Measurements from ENCODE around the gene SRP68.

Gene SRP68

GRCh38 chr17:76005263-76006149 lies 66.8 kb downstream of the SRP68 start:
- Mint-ChIP-seq H3K9me3 (no peaks in the 10 kb centered on the region), H3K27ac (no peak overlapping the region), H3K27me3 (peaks cover 7% of the 10 kb centered on the region), H3K4me1 (peaks cover 2% of the 10 kb centered on the region), H3K4me3 (no peak overlapping the region), H3K36me3 (no peaks in the 10 kb centered on the region)
- CTCF ChIA-PET = interaction anchor here (0.8 to 8.5 kb wide), 24 partner anchors 8 to 296 kb away, joined by 3 to 87 read pairs (median 4); partner anchors contain the start of genes ACOX1, MRPL38, TEN1 and TRIM47
- peak; percentile 91 for DNase-seq

- H3K4me1 Mint-ChIP-seq = peaks cover 2% of the 10 kb centered on the region
- DNase-seq = no peak
- no peak overlapping the region for H3K4me3 Mint-ChIP-seq
- no peaks in the 10 kb centered on the region for H3K36me3 Mint-ChIP-seq
- no peaks in the 10 kb centered on the region for H3K9me3 Mint-ChIP-seq
- H3K27me3 Mint-ChIP-seq = peaks cover under 1% of the 10 kb centered on the region
- CTCF ChIA-PET = interaction anchor here (0.7 to 8.5 kb wide), 23 partner anchors 7 to 296 kb away, joined by 3 to 87 read pairs (median 4); partner anchors contain the start of genes ACOX1, MRPL38, TEN1 and TRIM47
- no peak overlapping the region for H3K27ac Mint-ChIP-seq
Measured at GRCh38 chr17:76004750-76005262, 67.5 kb downstream of the SRP68 start.

GRCh38 chr17:76003915-76004314 lies 68.4 kb downstream of the SRP68 start:
- H3K36me3 Mint-ChIP-seq = no peaks in the 10 kb centered on the region
- no peak overlapping the region for H3K27ac Mint-ChIP-seq
- no peaks in the 10 kb centered on the region for H3K27me3 Mint-ChIP-seq
- H3K4me3 Mint-ChIP-seq = no peak overlapping the region
- H3K9me3 Mint-ChIP-seq = no peaks in the 10 kb centered on the region
- no peak for DNase-seq
- peaks cover 2% of the 10 kb centered on the region for H3K4me1 Mint-ChIP-seq
- CTCF ChIA-PET = interaction anchor here (1.1 to 8.5 kb wide), 7 partner anchors 10 to 174 kb away, joined by 3 to 87 read pairs (median 4); partner anchors contain the start of gene MRPL38

GRCh38 chr17:76002100-76002499 lies 70.2 kb downstream of the SRP68 start:
- no peak for DNase-seq
- Mint-ChIP-seq H3K4me1 (peaks cover 9% of the 10 kb centered on the region), H3K36me3 (no peaks in the 10 kb centered on the region)

GRCh38 chr17:76000755-76001521 lies 71.4 kb downstream of the SRP68 start, which contains the start of gene CDK3:
TSS of gene CDK3 (plus strand) at chr17:76000855. CDS start at chr17:76001426, 571 bp downstream.
- H3K4me1 Mint-ChIP-seq = peaks cover 16% of the 10 kb centered on the region
- DNase-seq = no peak
- H3K27ac Mint-ChIP-seq = no peak within 1 kb of the TSS
- H3K36me3 Mint-ChIP-seq = no peaks in the 10 kb centered on the region
- CTCF ChIA-PET = interaction anchor here (0.7 to 8.5 kb wide), 15 partner anchors 9 to 298 kb away, joined by 3 to 87 read pairs (median 4); partner anchors contain the start of gene MRPL38
- no peaks in the 10 kb centered on the region for H3K9me3 Mint-ChIP-seq
- no peak within 1 kb of the TSS for H3K4me3 Mint-ChIP-seq
- H3K27me3 Mint-ChIP-seq = no peaks in the 10 kb centered on the region

More at GRCh38 chr17:76002100-76002499, 70.2 kb downstream of the SRP68 start:
- Mint-ChIP-seq H3K27me3 (no peaks in the 10 kb centered on the region), H3K27ac (no peak overlapping the region), H3K4me3 (no peak overlapping the region), H3K9me3 (no peaks in the 10 kb centered on the region)
- CTCF ChIA-PET = interaction anchor here (0.7 to 8.5 kb wide), 8 partner anchors 8 to 402 kb away, joined by 3 to 87 read pairs (median 5); partner anchors contain the start of gene MRPL38

GRCh38 chr17:76000016-76000754 lies 72.1 kb downstream of the SRP68 start:
- H3K9me3 Mint-ChIP-seq = no peaks in the 10 kb centered on the region
- no peak overlapping the region for H3K4me3 Mint-ChIP-seq
- CTCF ChIA-PET = interaction anchor here (0.7 to 8.1 kb wide), 15 partner anchors 9 to 298 kb away, joined by 3 to 47 read pairs (median 3); partner anchors contain the start of genes EXOC7 and MRPL38
- H3K4me1 Mint-ChIP-seq = peaks cover 15% of the 10 kb centered on the region
- no peaks in the 10 kb centered on the region for H3K27me3 Mint-ChIP-seq
- no peaks in the 10 kb centered on the region for H3K36me3 Mint-ChIP-seq
- peak; percentile 78 for DNase-seq
- no peak overlapping the region for H3K27ac Mint-ChIP-seq

GRCh38 chr17:75998327-75998795 lies 74.0 kb downstream of the SRP68 start:
- no peaks in the 10 kb centered on the region for H3K27me3 Mint-ChIP-seq
- CTCF ChIA-PET = interaction anchor here (1.1 to 8.1 kb wide), 4 partner anchors 9 to 93 kb away, joined by 3 to 47 read pairs (median 34); partner anchors contain the start of gene MRPL38
- no peak overlapping the region for H3K27ac Mint-ChIP-seq

GRCh38 chr17:75996665-75997590 lies 75.4 kb downstream of the SRP68 start:
- H3K27me3 Mint-ChIP-seq = no peaks in the 10 kb centered on the region
- H3K4me1 Mint-ChIP-seq = peaks cover 14% of the 10 kb centered on the region
- CTCF ChIA-PET = interaction anchor here (1.1 to 6.5 kb wide), 4 partner anchors 9 to 321 kb away, joined by 3 to 33 read pairs (median 6); partner anchors contain the start of gene MRPL38
- no peak overlapping the region for H3K4me3 Mint-ChIP-seq
- H3K27ac Mint-ChIP-seq = peak overlapping the region; percentile 8
- H3K9me3 Mint-ChIP-seq = no peaks in the 10 kb centered on the region
- peaks cover 3% of the 10 kb centered on the region for H3K36me3 Mint-ChIP-seq
- DNase-seq = peak; percentile 40

More at GRCh38 chr17:75998327-75998795, 74.0 kb downstream of the SRP68 start:
- Mint-ChIP-seq H3K4me1 (peaks cover 14% of the 10 kb centered on the region), H3K9me3 (no peaks in the 10 kb centered on the region), H3K4me3 (no peak overlapping the region), H3K36me3 (peaks cover 2% of the 10 kb centered on the region)
- no peak for DNase-seq

- H3K4me1 Mint-ChIP-seq = peaks cover 14% of the 10 kb centered on the region
- CTCF ChIA-PET = interaction anchor here (0.6 to 6.5 kb wide), 6 partner anchors 9 to 510 kb away, joined by 3 to 33 read pairs (median 4); partner anchors contain the start of genes MRPL38 and SMIM5
- no peak overlapping the region for H3K27ac Mint-ChIP-seq
- DNase-seq = no peak
- H3K36me3 Mint-ChIP-seq = peaks cover 7% of the 10 kb centered on the region
- no peaks in the 10 kb centered on the region for H3K27me3 Mint-ChIP-seq
- no peak overlapping the region for H3K4me3 Mint-ChIP-seq
- H3K9me3 Mint-ChIP-seq = no peaks in the 10 kb centered on the region
Measured at GRCh38 chr17:75995385-75995925, 76.9 kb downstream of the SRP68 start.

- CTCF ChIA-PET = interaction anchor here (0.8 to 6.5 kb wide), 5 partner anchors 10 to 362 kb away, joined by 3 to 33 read pairs (median 4); partner anchors contain the start of genes MRPL38 and SMIM5
- Mint-ChIP-seq H3K27ac (no peak overlapping the region), H3K36me3 (peaks cover 7% of the 10 kb centered on the region)
Measured at GRCh38 chr17:75994802-75995370, 77.4 kb downstream of the SRP68 start.

GRCh38 chr17:75991396-75991795 lies 80.9 kb downstream of the SRP68 start:
- Mint-ChIP-seq H3K27me3 (no peaks in the 10 kb centered on the region), H3K9me3 (no peaks in the 10 kb centered on the region), H3K27ac (no peak overlapping the region), H3K4me1 (peaks cover under 1% of the 10 kb centered on the region), H3K4me3 (no peak overlapping the region), H3K36me3 (peaks cover 7% of the 10 kb centered on the region)
- CTCF ChIA-PET = interaction anchor here (2.1 kb wide), 1 partner anchor 9 kb away, joined by 9 read pairs; no protein-coding TSS in a partner anchor
- DNase-seq = no peak

More at GRCh38 chr17:75994802-75995370, 77.4 kb downstream of the SRP68 start:
- DNase-seq = no peak
- H3K4me3 Mint-ChIP-seq = no peak overlapping the region
- no peaks in the 10 kb centered on the region for H3K9me3 Mint-ChIP-seq
- H3K27me3 Mint-ChIP-seq = no peaks in the 10 kb centered on the region
- H3K4me1 Mint-ChIP-seq = peaks cover 14% of the 10 kb centered on the region
